Measurements from ENCODE around the gene SPTBN5.

- TF ChIP-seq CTCF (IDR thresholded peaks at IDR 0.05), result no peak
- no peak for TF ChIP-seq EZH2 (IDR thresholded peaks at IDR 0.05; ENCODE audit: borderline replicate concordance, insufficient read depth, low read depth, low read length, poor library complexity, severe bottlenecking)
These were observed 12.3 kb downstream of the SPTBN5 start for GRCh38 chr15:41881550-41881919.

All from B cell (primary cell).